GM12891 (cell line): ENCODE results near the gene NACC2.
"Not testable (repeated sequence)": the region's sequence is repeated elsewhere in the genome, so short reads cannot be mapped to it uniquely, and the experiment has no call there.

ENCODE experiments used
- DNase-seq: peaks from one replicate; pipeline ENCODE4 v3.0.0; 2011; ENCODE audit warnings: low spot score; ENCODE audit not compliant: insufficient read length
- FAIRE-seq: peaks from 2 replicates; lab custom pipeline; 2011; peaks lifted over from hg19 to GRCh38; lab: Jason Lieb, UNC
- PAX5 ChIP-seq: IDR thresholded peaks from 2 replicates; pipeline ENCODE4 v1.6.1; 2011; ENCODE audit warnings: low read length, moderate library complexity, mild to moderate bottlenecking; ENCODE audit not compliant: insufficient read depth, severe bottlenecking
- POLR2A ChIP-seq: IDR thresholded peaks from 2 replicates; pipeline ENCODE4 v1.6.1; 2011; ENCODE audit warnings: low read depth, low read length, control low read depth
- POLR2AphosphoS5 ChIP-seq: IDR thresholded peaks from 2 replicates; pipeline ENCODE4 v1.6.1; 2011; ENCODE audit warnings: low read depth, low read length, control low read depth
- POU2F2 ChIP-seq: IDR thresholded peaks from 2 replicates; pipeline ENCODE4 v1.6.1; 2011; ENCODE audit warnings: low read depth, mild to moderate bottlenecking, control low read depth, low read length, moderate library complexity
- SPI1 ChIP-seq: IDR thresholded peaks from 2 replicates; pipeline ENCODE4 v1.6.1; 2011; ENCODE audit warnings: low read depth, low read length, control low read depth
- TAF1 ChIP-seq: IDR thresholded peaks from 2 replicates; pipeline ENCODE4 v1.6.1; 2011; ENCODE audit warnings: low read depth, low read length, control low read depth

NACC2 gene

DNA sequence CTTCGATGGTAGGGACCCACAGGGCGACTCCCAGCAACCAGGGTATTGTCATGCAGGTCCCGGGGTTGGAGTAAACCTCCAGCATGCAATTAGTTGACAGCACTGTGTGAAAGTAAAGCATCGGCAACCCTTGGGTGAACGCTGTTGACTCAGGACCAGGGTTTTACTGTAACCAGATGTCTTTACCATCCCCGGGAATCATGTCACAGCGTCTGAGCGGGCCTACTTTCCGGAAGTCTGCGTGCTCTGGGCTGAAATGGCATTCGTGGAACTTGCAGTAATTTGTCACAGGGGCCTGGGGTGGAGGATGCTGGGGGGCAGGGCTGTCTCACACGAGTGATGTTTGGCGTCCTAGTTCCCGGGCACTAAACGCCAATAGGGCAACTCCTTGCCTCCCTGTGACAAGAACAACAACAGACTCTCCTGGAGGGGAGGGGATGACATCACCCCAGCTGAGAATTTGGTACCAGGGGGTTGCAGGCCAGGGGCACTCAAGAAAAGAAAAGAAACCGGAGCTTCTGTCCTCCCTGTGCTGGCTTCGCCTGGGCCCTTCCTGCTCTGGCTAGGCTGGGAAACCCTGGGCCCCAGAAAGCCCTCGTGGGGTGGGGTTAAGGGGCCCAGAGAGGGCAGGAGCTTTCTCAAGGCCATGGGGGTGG is 123.8 kb downstream of the NACC2 start:
- DNase-seq: no peak
- no peak for TF ChIP-seq PAX5
- TF ChIP-seq POLR2AphosphoS5: no peak
- TF ChIP-seq POU2F2: no peak
- TF ChIP-seq TAF1: no peak
- TF ChIP-seq SPI1: no peak
- TF ChIP-seq POLR2A: no peak
- FAIRE-seq: no peak

DNA sequence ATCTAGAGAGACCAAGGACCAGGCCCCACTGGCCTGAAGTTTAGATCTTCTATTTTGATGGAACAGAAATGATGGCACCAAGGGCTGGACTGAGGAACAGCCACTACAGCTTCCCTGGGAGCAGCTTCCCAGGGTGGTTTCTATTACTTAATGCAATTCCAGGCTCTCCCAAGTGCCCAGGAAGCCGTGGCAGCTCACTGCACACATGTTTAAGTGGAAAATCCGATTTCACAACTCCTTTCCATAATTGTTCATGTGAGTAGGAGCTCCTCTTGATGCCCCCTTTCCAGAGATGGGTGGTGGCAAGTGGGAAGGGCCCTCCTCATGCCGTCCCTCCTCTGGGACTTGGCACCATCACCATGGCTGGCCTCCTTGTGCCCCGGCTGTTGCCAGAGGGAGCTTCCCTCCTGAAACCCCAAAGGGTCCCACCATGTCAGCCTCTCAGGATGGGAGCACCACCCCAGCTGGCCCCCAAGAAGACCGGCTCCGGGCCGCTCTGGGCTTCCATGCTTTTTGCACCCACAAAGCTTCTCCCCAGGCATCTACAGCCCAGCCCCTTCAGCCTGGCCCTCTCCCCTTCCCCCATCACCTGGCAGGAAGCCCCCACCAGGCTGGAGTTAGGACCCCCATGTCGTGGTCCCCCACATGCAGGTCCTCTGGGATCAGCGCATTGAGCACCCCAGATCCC is 124.8 kb downstream of the NACC2 start:
- TF ChIP-seq SPI1: no peak
- TF ChIP-seq POLR2AphosphoS5: no peak
- FAIRE-seq: no peak
- no peak for DNase-seq

DNA sequence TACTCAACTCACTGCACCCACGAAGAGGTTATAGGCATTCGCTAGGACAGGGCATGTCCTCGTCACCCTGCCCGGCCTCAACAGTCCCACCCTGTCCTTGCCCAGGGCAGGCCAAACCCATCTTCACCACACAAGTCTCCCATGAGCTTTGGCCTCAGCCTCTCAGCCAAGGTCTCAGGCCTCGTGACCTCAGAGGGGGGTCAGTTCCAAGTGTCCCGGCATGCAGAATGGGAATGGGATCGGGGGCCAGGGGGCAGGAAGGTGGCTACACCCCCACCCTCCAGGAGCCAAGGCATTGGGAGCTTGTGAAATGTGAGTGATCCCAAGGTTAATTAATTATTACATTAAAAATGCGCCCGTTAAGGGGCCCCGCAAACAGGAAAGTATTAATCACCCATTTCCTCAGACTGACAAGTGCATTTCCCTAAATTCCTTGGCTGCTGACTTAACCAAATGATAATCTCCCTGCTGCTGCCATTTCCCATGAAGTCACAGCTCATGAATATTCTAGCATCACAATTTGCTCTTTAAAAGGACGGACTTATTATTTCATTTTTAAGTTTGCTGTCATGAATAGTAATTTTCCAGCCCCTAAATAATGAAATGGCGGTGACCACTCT is 125.9 kb downstream of the NACC2 start:
- FAIRE-seq (no peak), DNase-seq (no peak)
- no peak for TF ChIP-seq POLR2A
- no peak for TF ChIP-seq POU2F2
- TF ChIP-seq TAF1: no peak
- TF ChIP-seq SPI1: no peak

DNA sequence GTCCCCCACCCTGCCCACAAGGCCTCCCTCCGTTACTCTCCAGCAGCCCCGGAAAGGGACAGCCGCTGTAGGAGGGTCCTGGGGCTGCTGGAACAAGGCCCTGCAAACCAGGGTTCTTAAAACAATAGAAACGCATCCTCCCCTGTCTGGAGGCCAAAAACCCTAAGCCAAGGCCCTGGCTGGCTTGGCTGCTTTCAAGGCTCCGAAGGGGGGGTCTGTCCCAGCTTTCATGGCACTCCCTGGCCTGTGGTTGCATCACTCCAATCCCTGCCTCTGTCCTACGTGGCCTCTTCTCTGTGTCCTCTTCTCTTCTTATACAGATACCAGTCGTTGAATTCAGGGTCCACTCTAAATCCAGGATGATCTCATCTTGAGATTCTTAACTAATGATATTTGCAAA is 126.5 kb downstream of the NACC2 start:
- FAIRE-seq (no peak), DNase-seq (no peak)
- no peak for TF ChIP-seq POU2F2
- no peak for TF ChIP-seq PAX5
- no peak for TF ChIP-seq TAF1
- TF ChIP-seq POLR2AphosphoS5: no peak
- no peak for TF ChIP-seq SPI1
- TF ChIP-seq POLR2A: no peak

DNA sequence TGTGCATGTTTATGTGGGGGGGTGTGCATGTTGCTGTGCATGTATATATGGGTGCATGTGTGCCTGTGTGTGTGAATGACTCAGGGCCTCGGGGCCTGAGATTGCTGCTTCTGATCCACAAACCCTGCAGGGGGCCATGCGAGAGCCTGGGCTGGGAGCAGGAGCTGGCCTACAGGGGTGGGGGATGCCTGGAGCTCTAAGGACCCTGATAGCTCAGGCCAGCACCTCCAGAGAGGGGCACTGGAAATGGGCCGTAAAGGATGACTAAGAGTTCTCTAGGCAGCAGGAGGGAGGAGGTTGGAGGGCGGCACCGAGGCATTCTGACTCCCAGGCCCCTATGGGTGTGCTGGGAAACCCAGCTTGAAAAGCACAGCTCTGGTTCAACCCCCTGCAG is 127.0 kb downstream of the NACC2 start:
- FAIRE-seq (no peak), DNase-seq (no peak)
- no peak for TF ChIP-seq PAX5
- TF ChIP-seq TAF1: no peak
- TF ChIP-seq POLR2AphosphoS5: no peak
- TF ChIP-seq POU2F2: no peak
- TF ChIP-seq POLR2A: no peak
- no peak for TF ChIP-seq SPI1

DNA sequence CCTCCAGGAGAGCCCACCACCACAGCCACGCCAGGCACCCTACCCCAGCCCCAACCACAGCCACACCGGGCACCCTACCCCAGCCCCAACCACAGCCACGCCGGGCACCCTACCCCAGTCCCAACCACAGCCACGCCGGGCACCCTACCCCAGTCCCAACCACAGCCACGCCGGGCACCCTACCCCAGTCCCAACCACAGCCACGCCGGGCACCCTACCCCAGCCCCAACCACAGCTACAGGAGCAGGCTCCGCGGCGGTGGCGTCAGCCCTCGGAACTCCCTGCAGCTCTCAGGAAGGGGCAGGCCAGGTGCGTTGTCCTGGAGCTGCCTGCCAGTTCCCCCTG is 128.2 kb downstream of the NACC2 start:
- FAIRE-seq: not testable (repeated sequence)

DNA sequence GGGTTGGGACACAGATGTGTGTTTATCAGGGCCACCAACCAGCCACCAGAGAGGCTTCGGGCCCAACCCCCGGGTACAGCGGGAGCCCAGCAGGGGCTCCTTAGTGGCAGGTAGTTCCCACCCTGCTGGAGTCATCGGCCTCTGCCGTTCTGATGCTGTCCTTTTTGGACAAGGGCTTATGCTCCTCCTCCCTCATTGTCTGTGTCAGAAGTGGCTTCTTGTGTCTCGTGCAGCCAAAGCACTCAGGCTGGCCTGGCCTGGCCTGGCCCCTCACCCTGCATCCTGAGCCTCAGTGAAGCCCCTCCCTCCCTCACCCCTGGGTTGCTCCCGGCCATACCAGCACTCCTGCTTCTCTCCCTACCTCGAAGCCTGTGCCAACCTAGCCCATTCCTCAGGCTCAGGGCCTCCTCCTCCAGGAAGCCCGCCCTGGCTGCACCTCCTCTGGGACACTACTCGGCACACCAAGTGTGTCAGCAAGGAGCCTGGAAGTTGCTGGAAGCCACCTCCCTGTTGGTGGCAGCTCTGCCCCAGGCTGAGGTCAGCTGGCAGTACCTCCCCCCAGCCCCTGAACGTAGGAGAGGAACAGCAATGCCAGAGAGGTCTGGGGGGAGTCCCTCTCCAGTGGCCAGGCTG is 129.8 kb downstream of the NACC2 start:
- no peak for FAIRE-seq

More for the DNA sequence above, 128.2 kb downstream of the NACC2 start:
- DNase-seq: not testable (repeated sequence)

DNA sequence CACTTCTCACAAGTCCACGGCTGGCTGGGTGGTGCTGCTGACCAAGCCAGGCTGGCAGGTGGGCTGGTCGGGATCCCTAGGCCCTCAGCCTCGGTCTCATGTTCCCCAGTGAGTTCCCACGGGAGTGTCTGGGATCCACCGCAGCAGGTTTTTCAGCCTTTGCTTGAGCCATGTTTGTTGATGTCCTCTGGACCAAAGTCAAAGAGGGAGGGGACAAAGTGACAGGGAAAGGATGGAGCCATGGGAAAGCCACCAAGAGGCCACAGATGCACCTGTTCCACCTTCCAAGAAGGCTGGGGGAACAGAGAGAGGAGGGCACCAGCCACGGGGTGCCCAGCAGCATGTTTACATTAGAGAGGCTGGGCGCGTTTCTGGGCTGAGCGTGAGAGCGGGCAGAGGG is 131.2 kb downstream of the NACC2 start:
- DNase-seq (no peak), FAIRE-seq (no peak)
- no peak for TF ChIP-seq POLR2A
- TF ChIP-seq SPI1: no peak
- TF ChIP-seq TAF1: no peak
- TF ChIP-seq POLR2AphosphoS5: no peak
- no peak for TF ChIP-seq POU2F2
- no peak for TF ChIP-seq PAX5

More for the DNA sequence above, 129.8 kb downstream of the NACC2 start:
- no peak for DNase-seq
- TF ChIP-seq POU2F2: no peak
- TF ChIP-seq PAX5: no peak
- TF ChIP-seq POLR2AphosphoS5: no peak
- TF ChIP-seq TAF1: no peak
- TF ChIP-seq POLR2A: no peak
- TF ChIP-seq SPI1: no peak

DNA sequence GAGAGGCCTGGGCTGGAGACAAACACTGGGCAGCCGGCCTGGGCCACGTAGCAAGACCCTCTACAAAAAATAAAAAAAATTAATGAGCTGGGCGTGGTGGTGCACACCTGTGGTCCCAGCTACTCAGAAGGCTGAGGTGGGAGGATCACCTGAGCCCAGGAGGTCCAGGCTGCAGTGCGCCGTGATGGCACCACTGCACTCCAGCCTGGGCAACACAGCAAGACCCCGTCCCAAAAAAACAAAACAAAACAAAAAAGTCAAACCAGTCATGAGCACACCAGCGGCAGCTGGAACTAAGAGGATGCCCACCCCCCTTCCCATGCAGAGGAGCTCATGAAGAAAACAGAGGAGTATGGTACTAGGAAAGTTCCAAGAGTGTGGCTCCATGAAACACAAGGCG is 131.8 kb downstream of the NACC2 start:
- no peak for TF ChIP-seq SPI1
- TF ChIP-seq POLR2AphosphoS5: no peak
- no peak for TF ChIP-seq TAF1
- no peak for FAIRE-seq
- DNase-seq: no peak

DNA sequence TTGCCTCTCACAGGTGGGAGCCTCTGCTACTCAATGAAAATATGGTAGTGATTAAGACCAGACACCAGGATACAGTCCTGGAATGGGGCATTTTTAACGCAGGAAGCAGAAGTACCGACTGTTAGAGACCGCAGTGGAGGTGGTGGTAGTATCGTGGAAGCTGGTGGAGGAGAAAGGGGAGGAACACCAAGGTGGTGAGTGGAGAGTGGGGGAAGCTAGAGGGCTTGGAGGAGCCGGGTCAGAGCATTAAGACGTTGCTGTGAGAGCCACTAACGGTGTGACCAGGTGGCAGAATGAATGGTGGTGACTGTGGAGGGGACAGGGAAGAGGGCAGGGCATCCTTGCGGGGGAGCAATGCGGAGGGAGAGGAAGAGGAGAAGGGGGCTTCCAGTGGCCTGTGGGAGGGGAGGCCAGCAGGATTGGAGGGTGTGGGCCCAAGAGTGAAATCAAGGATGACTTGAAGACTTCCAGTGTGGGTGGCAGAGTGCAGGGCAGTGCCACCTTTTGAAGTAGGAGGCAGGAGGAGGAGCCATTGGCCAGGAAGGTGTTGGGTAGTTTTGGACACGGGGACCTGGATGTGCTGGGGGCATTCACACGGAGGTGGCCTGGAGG is 132.3 kb downstream of the NACC2 start:
- FAIRE-seq (no peak), DNase-seq (no peak)
- TF ChIP-seq POLR2A: no peak
- TF ChIP-seq TAF1: no peak
- no peak for TF ChIP-seq SPI1
- TF ChIP-seq POLR2AphosphoS5: no peak
- TF ChIP-seq PAX5: no peak
- no peak for TF ChIP-seq POU2F2
